Upper lobe of right lung (tissue), 1 donor: ENCODE data around the gene ZNF678. TPM values are rescaled to one million over a fixed set of nuclear protein-coding genes. Genes with fewer than 3 reads are reported as not detected.

Experiments used
- ATAC-seq: fragments of 200-7000 bp; cut with Tn5 transposase; one replicate; pipeline ENCODE4 v1.9.1; 2020; ENCODE audit warnings: mild to moderate bottlenecking, moderate library complexity
- DNase-seq: peaks from one replicate; pipeline ENCODE4 v3.0.0-alpha.2; 2020
- H3K27ac ChIP-seq: fragments of 200-600 bp; one replicate; pipeline ENCODE4 v1.8.0; 2022
- H3K27me3 ChIP-seq: fragments of 200-600 bp; one replicate; pipeline ENCODE4 v1.8.0; 2022; ENCODE audit warnings: mild to moderate bottlenecking
- H3K36me3 ChIP-seq: fragments of 200-600 bp; one replicate; pipeline ENCODE4 v1.8.0; 2022
- H3K4me1 ChIP-seq: fragments of 200-600 bp; one replicate; pipeline ENCODE4 v1.8.0; 2022
- H3K4me3 ChIP-seq: fragments of 200-600 bp; one replicate; pipeline ENCODE4 v1.8.0; 2022; ENCODE audit warnings: mild to moderate bottlenecking
- H3K9me3 ChIP-seq: fragments of 200-600 bp; one replicate; pipeline ENCODE4 v1.8.0; 2022
- intact Hi-C: fragments of 100-400 bp; cut with DNase I; formaldehyde crosslinking; loops from one replicate; pipeline ENCODE4 v1.11.0; 2022
- total RNA-seq: library from RNA; stranded (reverse); fragmentation: NEBNext Ultra II Directional; extraction: Animal tissue kit (Norgen Biotek cat#: 25700); gene quantifications from one replicate; pipeline ENCODE4 v1.2.1, GENCODE V29; 2021
- TF ChIP-seq, protein P1 (sequence below): fragments of 200-600 bp; IDR thresholded peaks from one replicate; pipeline ENCODE4 v1.8.0; 2022; ENCODE audit warnings: antibody characterized with exemption
- donor health status: DM: no; HTN: yes; CAD: no; lungs with severe emphysema.

Gene ZNF678
- total RNA-seq, 1 donor from 2014 or later: 8.6 TPM

GRCh38 chr1:227718932-227719331, 155.6 kb downstream of the ZNF678 start:
- no peak for ATAC-seq
- intact Hi-C loops: no loop called here

DNA sequence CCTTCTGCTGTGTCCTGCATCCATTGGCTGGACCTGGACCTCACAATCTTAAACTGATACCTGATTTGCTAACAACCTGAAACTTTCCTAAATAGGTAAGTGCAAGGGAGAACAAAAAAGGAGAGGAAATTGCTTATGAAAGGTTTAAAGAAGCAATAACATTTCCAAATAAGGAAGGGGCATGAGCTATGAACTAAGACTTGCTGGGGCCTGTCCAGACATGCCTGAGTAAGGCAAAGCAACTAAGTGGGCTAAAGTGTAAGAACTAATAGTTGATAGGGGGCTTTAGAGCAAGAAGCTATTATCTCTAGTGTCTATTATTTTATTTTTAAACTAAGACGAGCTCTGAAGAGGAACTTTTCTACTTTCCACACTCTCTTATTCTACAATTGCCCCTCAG, 160.1 kb downstream of the ZNF678 start:
- ATAC-seq (no peak), DNase-seq (no peak)
- H3K36me3 ChIP-seq: no peaks in the 10 kb centered on the region
- H3K4me1 ChIP-seq: peaks cover 8% of the 10 kb centered on the region
- TF ChIP-seq, protein P1, sequence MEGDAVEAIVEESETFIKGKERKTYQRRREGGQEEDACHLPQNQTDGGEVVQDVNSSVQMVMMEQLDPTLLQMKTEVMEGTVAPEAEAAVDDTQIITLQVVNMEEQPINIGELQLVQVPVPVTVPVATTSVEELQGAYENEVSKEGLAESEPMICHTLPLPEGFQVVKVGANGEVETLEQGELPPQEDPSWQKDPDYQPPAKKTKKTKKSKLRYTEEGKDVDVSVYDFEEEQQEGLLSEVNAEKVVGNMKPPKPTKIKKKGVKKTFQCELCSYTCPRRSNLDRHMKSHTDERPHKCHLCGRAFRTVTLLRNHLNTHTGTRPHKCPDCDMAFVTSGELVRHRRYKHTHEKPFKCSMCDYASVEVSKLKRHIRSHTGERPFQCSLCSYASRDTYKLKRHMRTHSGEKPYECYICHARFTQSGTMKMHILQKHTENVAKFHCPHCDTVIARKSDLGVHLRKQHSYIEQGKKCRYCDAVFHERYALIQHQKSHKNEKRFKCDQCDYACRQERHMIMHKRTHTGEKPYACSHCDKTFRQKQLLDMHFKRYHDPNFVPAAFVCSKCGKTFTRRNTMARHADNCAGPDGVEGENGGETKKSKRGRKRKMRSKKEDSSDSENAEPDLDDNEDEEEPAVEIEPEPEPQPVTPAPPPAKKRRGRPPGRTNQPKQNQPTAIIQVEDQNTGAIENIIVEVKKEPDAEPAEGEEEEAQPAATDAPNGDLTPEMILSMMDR: no peak
- H3K27ac ChIP-seq: no peak overlapping the region
- H3K9me3 ChIP-seq: peaks cover 15% of the 10 kb centered on the region
- H3K4me3 ChIP-seq: no peak overlapping the region
- intact Hi-C loops: no loop called here
- no peaks in the 10 kb centered on the region for H3K27me3 ChIP-seq

More at GRCh38 chr1:227718932-227719331, 155.6 kb downstream of the ZNF678 start:
- TF ChIP-seq, protein P1: no peak
- DNase-seq: no peak
- Histone ChIP-seq H3K36me3 (no peaks in the 10 kb centered on the region), H3K27me3 (no peaks in the 10 kb centered on the region), H3K9me3 (peaks cover 31% of the 10 kb centered on the region), H3K4me1 (no peaks in the 10 kb centered on the region), H3K4me3 (no peak overlapping the region), H3K27ac (no peak overlapping the region)

GRCh38 chr1:227725046-227725445, 161.7 kb downstream of the ZNF678 start:
- H3K27me3 ChIP-seq: no peaks in the 10 kb centered on the region
- H3K36me3 ChIP-seq: no peaks in the 10 kb centered on the region
- TF ChIP-seq, protein P1: no peak
- H3K4me1 ChIP-seq: peaks cover 21% of the 10 kb centered on the region
- H3K4me3 ChIP-seq: no peak overlapping the region
- ATAC-seq (no peak), DNase-seq (no peak)
- H3K9me3 ChIP-seq: peaks cover 8% of the 10 kb centered on the region
- intact Hi-C loops: no loop called here
- no peak overlapping the region for H3K27ac ChIP-seq

GRCh38 chr1:227726318-227726717, 163.0 kb downstream of the ZNF678 start:
- ATAC-seq: no peak
- Histone ChIP-seq H3K27me3 (no peaks in the 10 kb centered on the region), H3K4me3 (no peak overlapping the region), H3K9me3 (no peaks in the 10 kb centered on the region), H3K4me1 (peaks cover 21% of the 10 kb centered on the region), H3K36me3 (no peaks in the 10 kb centered on the region), H3K27ac (no peak overlapping the region)
- DNase-seq: no peak
- intact Hi-C loops: no loop called here
- TF ChIP-seq, protein P1: no peak

Other genes starting within 250 kb of the ZNF678 start
- 41.8 TPM for gene CDC42BPA, start 245.1 kb upstream of the ZNF678 start, total RNA-seq
- gene JMJD4, start 171.7 kb downstream of the ZNF678 start, total RNA-seq: 15.1 TPM
- gene SNAP47, start 171.9 kb downstream of the ZNF678 start, total RNA-seq: 27.7 TPM